G401 (cell line): Measurements from ENCODE around the gene INO80E. TPM values are rescaled to one million over a fixed set of nuclear protein-coding genes. Genes with fewer than 3 reads are reported as not detected.

ENCODE experiments used
- DNase-seq: peaks from one replicate; pipeline ENCODE4 v3.0.0-alpha.2; 2015; ENCODE audit warnings: low spot score
- in situ Hi-C: cut with HindIII; loops from 2 replicates; pipeline ENCODE4 v1.10.0; 2016; ENCODE audit warnings: low sequenced_read_pairs, mixed read lengths
- total RNA-seq: library from RNA; depleted of rRNA; stranded (reverse); fragments of >200 nt; shearing (Covaris generic); gene quantifications from 2 replicates; pipeline ENCODE4 v1.2.3, GENCODE V29; 2014; rRNA removed

Gene INO80E
- total RNA-seq, 1 experiment from 2014 or later, result 97.0 TPM

GRCh38 chr16:30052671-30053372, 56.8 kb downstream of the INO80E start:
- peak; percentile 82 for DNase-seq
- in situ Hi-C loops, result no loop called here

DNA sequence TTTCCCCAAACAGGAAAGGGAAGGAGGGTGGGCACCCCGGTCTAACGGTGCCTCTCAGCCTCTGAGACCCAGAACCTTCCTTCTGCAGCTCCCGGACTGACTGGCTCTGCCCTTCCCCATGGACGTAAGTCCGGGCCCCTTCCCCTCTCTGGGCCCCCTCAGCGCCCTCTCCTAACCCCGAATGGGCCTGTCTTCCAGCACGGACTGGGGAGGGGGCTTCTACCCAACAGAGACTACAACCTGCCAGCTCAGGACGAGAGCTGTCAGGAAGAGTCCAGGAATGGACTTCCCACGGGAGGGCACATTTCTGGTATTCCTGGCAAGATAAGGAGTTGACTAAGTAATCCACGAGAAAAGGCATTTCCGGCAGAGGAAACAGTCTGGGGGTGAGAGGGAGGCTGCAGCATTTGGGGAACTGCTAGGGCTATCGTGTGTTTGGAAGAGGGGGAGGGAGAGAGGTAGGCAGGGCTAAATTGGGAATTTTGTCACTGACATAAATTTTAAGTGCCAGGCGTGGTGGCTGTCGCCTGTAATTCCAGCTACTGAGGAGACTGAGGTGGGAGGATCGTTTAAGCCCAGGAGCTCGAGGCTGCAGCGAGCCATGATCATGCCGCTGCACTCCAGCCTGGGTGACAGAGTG, 57.5 kb downstream of the INO80E start:
- in situ Hi-C loops, result no loop called here
- no peak for DNase-seq

- in situ Hi-C loops, result no loop called here
- DNase-seq, result no peak
These were observed 58.4 kb downstream of the INO80E start for GRCh38 chr16:30054451-30054850.

- in situ Hi-C loops, result no loop called here
- no peak for DNase-seq
These were observed 59.0 kb downstream of the INO80E start for GRCh38 chr16:30054959-30055553.

Other genes with a start within 250 kb of the INO80E start
- not detected in 2 replicates for gene ZG16, start 218.0 kb upstream of the INO80E start, total RNA-seq
- gene KIF22, start 205.5 kb upstream of the INO80E start, total RNA-seq, result 169 and 171 TPM in 2 replicates
- 469 and 478 TPM in 2 replicates for gene MAZ, start 189.7 kb upstream of the INO80E start, total RNA-seq
- gene PRRT2, start 184.0 kb upstream of the INO80E start, total RNA-seq, result 4.7 and 6.2 TPM in 2 replicates
- 69.9 and 78.4 TPM in 2 replicates for gene PAGR1, start 180.1 kb upstream of the INO80E start, total RNA-seq
- gene MVP, start 175.8 kb upstream of the INO80E start, total RNA-seq, result 17.2 and 32.7 TPM in 2 replicates
- 47.7 and 56.2 TPM in 2 replicates for gene CDIPT, start 133.0 kb upstream of the INO80E start, total RNA-seq
- gene SEZ6L2, start 96.7 kb upstream of the INO80E start, total RNA-seq, result 43.5 and 50.4 TPM in 2 replicates
- 25.5 and 28.5 TPM in 2 replicates for gene ASPHD1, start 95.8 kb upstream of the INO80E start, total RNA-seq
- gene KCTD13, start 70.0 kb upstream of the INO80E start, total RNA-seq, result 3.2 and 3.9 TPM in 2 replicates
- 78.5 and 123 TPM in 2 replicates for gene TMEM219, start 34.2 kb upstream of the INO80E start, total RNA-seq
- gene TAOK2, start 22.4 kb upstream of the INO80E start, total RNA-seq, result 59.3 and 61.8 TPM in 2 replicates
- 15.0 and 16.7 TPM in 2 replicates for gene HIRIP3, start 624 bp upstream of the INO80E start, total RNA-seq
- gene DOC2A, start 14.8 kb downstream of the INO80E start, total RNA-seq, result not detected in 2 replicates
- not detected in 2 replicates for gene C16orf92, start 27.0 kb downstream of the INO80E start, total RNA-seq
- 1.3 TPM in 1 of 2 replicates, not detected in the other for gene TLCD3B, start 35.0 kb downstream of the INO80E start, total RNA-seq
- 432 and 515 TPM in 2 replicates for gene ALDOA, start 69.5 kb downstream of the INO80E start, total RNA-seq
- gene PPP4C, start 79.8 kb downstream of the INO80E start, total RNA-seq, result 225 and 232 TPM in 2 replicates
- not detected in 2 replicates for gene TBX6, start 95.7 kb downstream of the INO80E start, total RNA-seq
- gene YPEL3, start 100.0 kb downstream of the INO80E start, total RNA-seq, result not detected in 2 replicates
- 0.12 TPM in 1 of 2 replicates, not detected in the other for gene GDPD3, start 117.3 kb downstream of the INO80E start, total RNA-seq
- gene MAPK3, start 127.0 kb downstream of the INO80E start, total RNA-seq, result 34.6 and 37.0 TPM in 2 replicates
- gene CORO1A, start 187.4 kb downstream of the INO80E start, total RNA-seq, result 35.9 and 41.8 TPM in 2 replicates
- 39.0 and 103 TPM in 2 replicates for gene BOLA2B, start 197.4 kb downstream of the INO80E start, total RNA-seq
- gene SLX1A, start 197.6 kb downstream of the INO80E start, total RNA-seq, result 57.9 and 108 TPM in 2 replicates
- gene SULT1A3, start 203.0 kb downstream of the INO80E start, total RNA-seq, result 0.75 and 7.5 TPM in 2 replicates